GM12865 (cell line): ENCODE data around the gene PPP1R12B.
"Not testable (repeated sequence)": the region's sequence is repeated elsewhere in the genome, so short reads cannot be mapped to it uniquely, and the experiment has no call there.

ENCODE experiments used
- DNase-seq: peaks from one replicate; pipeline ENCODE4 v3.0.0; 2010; ENCODE audit warnings: low read depth
- H3K4me3 ChIP-seq: 2 replicates; pipeline ENCODE4 v1.5.1; 2011; ENCODE audit warnings: mild to moderate bottlenecking, low read depth, low read length, control low read depth
- CTCF ChIP-seq: IDR thresholded peaks from 2 replicates; pipeline ENCODE4 v1.5.1; 2011; ENCODE audit warnings: low read length, control low read depth, low read depth, inconsistent platforms; ENCODE audit not compliant: insufficient read depth; ENCODE audit errors: missing control alignments

The PPP1R12B gene

DNA sequence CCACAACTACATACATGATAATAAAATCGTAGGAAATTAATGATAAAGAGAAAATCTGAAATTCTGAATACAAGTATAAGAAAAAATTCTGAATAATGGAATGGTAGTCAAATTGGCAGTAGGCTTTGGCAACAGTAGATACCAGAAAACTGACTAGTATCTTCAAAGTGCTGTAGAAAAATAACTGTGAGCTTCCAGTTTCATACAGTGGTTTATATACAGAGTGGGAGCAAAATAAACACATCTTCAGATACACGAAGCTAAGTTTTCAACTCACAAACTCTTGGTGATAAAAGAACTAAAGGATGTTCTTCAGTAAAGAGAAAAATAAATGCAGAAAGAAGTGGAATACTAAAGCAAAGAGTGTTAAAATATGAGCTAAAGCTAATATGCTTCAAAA lies 173.4 kb downstream of the PPP1R12B start:
- H3K4me3 ChIP-seq: no peak overlapping the region
- no peak for DNase-seq
- TF ChIP-seq CTCF: no peak

- H3K4me3 ChIP-seq, DNase-seq: not testable (repeated sequence)
Measured at GRCh38 chr1:202526056-202526455, 177.6 kb downstream of the PPP1R12B start.

DNA sequence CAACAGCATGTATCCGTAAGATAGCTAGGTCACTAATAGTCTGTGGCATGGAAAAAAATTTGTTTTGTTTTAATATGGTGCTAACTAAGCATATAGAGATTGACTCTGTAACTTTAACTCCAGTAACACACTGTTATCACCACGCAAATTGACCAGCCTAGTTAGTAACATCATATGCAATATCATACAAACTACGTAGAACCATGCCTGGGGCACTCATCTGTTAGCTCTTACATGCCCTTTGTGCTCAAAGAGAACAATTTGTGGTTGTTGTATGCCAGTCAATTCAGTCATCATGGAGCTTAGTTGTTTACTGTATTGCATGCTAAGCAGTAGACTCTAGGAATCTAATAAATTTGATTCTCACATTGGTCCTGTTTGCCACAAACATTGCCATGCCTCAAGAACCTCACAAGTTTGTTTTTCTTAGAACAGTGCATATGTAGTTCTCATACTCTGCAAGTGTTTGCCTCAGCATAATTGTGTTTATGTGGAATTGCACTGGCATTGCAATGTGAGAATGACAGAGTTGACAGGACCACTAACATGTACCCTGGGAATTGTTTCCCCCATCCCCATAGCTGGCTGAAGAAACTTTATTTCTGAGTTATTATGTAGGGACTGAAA lies 179.7 kb downstream of the PPP1R12B start:
- not testable (repeated sequence) for DNase-seq, H3K4me3 ChIP-seq

- not testable (repeated sequence) for H3K4me3 ChIP-seq, DNase-seq
Measured at GRCh38 chr1:202530686-202531085, 182.2 kb downstream of the PPP1R12B start.

- DNase-seq: no peak
- H3K4me3 ChIP-seq: no peak overlapping the region
- no peak for TF ChIP-seq CTCF
Measured at GRCh38 chr1:202531472-202531811, 182.9 kb downstream of the PPP1R12B start.

GRCh38 chr1:202531812-202532616 lies 183.5 kb downstream of the PPP1R12B start:
- not testable (repeated sequence) for H3K4me3 ChIP-seq
- peak; percentile 24 for DNase-seq

- DNase-seq: not testable (repeated sequence)
Measured at GRCh38 chr1:202539166-202539574, 190.7 kb downstream of the PPP1R12B start.

DNA sequence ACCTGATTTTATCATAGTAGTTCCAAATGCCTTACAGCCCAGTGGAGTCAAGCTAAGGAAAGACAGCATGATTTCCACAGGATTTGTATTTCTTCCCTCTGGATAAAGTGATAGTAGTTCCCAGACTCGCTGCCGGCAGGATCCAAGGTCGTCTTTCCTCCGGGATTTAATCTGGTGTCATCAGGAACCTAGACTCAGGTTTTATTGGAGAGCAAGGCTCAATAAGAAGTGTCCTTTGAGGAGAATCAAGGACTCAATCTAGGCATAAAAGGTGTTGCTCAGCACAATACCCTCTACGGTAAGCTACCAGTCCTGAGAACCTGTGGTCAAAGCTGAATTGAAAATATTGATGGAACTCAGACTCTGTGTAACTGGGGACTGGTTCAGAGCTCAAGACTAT lies 191.1 kb downstream of the PPP1R12B start:
- not testable (repeated sequence) for H3K4me3 ChIP-seq, DNase-seq

More at GRCh38 chr1:202539166-202539574, 190.7 kb downstream of the PPP1R12B start:
- H3K4me3 ChIP-seq: not testable (repeated sequence)

DNA sequence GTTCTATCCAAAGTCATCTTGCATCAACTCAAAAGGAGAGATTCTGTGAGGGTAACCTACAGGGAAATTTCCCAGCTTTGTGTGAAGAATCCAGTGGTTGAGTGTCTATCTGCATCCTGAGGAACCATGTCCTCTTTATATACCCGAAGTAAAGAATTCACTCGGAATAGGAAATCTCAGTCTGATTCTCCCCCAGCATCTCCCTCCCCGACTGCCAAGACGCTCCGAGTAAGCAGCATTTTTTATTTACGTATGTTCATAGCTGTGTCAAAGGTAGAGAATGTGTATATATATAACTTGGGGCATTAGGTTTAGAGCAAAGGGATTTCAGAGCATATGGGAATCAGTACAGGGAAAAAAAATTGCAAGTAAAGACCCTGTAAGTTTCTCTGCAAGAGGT lies 191.5 kb downstream of the PPP1R12B start:
- DNase-seq: no peak
- no peak for TF ChIP-seq CTCF
- H3K4me3 ChIP-seq: no peak overlapping the region

DNA sequence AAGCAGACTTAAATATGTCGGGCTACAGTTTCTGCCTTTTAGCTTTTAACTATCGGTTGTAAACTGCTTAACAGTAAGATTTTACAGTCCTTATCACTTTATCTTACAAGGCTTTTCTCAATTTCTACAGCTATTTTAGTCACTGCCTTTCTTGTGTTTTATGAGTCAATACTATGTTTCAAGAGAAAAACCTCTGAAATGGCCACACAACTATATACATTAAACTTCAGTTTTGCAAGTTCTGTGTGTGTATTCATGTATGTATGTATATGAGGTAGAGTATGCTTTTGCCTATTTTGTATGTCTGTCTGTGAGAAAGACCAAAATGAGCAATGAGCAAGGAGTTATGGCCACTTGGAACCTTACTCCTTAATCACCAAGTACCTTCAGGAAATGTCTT lies 191.9 kb downstream of the PPP1R12B start:
- no peak overlapping the region for H3K4me3 ChIP-seq
- TF ChIP-seq CTCF: no peak
- DNase-seq: no peak

DNA sequence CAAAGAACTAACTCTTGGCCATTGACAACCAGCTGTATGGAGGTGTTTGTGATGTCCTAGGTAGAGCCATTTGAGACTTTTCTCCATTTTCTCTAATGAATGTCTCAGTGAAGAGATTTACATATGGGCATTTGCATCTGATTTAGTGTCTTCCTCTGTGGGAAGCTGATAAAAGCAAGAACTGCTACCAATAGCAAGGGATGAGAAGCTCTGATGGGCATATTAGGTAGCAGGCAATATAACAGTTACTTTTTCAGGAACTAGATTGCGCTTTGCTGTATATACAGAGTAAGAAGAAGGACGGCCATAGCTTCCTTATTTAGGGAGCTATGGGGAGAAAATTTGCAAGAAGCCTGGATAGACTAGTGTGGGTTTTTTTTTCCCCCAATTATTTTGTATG lies 192.4 kb downstream of the PPP1R12B start:
- H3K4me3 ChIP-seq, DNase-seq: not testable (repeated sequence)

- not testable (repeated sequence) for DNase-seq, H3K4me3 ChIP-seq
Measured at GRCh38 chr1:202542415-202542814, 193.9 kb downstream of the PPP1R12B start.

DNA sequence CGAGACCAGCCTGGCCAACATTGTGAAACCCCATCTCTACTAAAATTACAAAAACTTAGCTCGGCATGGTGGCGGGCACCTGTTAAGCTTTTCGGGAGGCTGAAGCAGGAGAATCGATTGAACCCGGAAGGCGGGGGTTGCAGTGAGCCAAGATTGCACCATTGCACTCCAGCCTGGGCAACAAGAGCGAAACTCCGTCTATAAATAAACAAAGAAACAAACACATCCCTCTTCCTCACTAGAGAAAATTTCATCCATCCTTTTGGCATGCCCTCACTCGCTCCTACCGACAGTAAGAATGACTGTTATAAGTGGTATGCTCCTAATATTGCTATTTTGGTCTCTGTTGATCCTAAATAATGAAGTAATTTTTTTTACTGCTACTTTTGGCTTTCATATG lies 195.0 kb downstream of the PPP1R12B start:
- not testable (repeated sequence) for DNase-seq

GRCh38 chr1:202544766-202545449 lies 196.4 kb downstream of the PPP1R12B start:
- H3K4me3 ChIP-seq, DNase-seq: not testable (repeated sequence)

More for the DNA sequence above, 195.0 kb downstream of the PPP1R12B start:
- not testable (repeated sequence) for H3K4me3 ChIP-seq
